Measurements from ENCODE around the gene DNMT3B.
"Not testable (repeated sequence)": the region's sequence is repeated elsewhere in the genome, so short reads cannot be mapped to it uniquely, and the experiment has no call there.

The DNMT3B gene

DNA sequence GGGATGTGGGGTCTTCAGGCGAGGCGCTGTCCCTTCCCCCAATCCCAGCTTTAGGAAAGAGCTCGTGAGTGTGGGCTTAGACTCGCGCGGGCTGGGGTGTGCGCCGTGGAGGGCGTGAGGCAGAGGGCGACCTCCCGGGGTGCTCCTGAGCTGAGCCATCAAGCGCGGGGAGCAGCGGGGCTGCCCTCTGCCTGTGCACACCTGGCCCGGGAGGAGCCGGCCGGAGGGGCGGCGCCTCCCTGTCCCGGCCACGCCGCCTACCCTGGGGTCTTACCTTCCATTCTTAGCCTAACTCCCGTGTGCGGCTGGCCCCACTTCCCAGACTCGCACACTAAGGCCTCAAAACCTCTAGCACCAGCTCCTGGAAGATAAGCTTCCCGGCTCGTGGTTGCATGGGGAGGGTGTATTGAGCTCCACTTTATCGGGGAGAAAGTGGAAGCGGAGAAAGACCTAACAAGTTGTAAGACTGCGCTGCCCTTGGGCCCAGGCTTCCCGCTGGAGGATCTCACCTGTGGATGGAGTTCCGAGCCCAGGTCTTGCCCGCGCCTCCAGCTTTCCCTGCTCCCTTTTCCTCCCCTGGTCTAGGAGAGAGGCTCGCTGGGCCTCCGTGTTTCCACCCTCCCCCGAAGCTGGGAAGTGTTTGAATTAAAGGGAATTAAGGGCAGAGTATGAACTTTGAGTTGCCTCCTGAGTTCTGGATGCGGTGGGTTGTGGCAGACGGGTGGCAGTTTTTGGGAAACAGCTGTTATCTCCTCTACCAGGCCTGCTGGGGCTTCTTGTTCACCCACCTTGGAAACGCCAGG is 1.2 kb downstream of the DNMT3B start:
- no peak for DNase-seq (ENCODE audit: low read depth in 2 of 2)

DNA sequence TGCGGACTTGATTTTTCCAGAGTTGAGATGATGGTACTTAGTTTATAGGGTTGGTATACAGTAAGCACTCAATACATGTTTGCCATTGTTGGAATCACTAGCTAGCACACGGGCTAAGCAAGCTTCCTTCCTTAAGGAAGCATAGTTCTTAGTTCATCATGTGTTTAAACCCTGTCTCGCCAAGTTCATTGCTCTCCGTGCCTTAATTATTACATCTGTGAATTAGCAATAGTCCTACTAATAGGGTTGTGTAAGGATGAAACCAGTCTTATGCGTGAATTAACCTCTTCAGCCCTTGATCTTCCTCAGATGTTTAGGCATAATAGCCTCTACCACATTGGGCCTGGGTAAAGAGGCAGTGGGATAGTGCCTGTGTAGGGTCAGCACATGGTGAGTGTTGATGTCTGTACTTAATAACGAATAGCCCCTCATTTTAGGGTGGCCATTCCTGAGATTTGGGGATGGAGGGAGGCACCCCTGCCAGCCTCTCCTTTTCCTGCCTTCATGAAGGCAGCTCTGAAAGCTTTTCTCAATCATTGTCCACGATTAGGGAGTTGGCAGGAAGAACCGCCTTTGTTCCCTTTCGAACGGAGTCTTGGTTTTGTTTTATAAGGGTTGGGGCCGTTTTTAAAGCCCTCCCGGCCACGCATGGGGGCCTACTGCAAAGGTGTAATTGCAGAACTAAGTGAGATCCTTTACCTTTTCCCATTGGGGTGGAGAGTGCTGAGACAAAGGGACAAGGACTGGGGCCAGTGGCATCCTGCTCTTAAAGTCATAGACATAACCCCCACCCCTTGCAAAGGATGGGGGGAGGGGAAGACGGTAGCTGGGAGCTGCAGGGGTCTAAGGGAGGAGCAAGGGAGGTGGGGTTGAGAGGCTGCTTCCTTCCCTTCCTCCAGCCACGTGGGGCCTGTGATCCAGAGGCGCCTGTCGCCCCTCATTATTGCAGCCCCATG is 2.1 kb downstream of the DNMT3B start:
- no peak for DNase-seq (ENCODE audit: low read depth in 2 of 2)

DNA sequence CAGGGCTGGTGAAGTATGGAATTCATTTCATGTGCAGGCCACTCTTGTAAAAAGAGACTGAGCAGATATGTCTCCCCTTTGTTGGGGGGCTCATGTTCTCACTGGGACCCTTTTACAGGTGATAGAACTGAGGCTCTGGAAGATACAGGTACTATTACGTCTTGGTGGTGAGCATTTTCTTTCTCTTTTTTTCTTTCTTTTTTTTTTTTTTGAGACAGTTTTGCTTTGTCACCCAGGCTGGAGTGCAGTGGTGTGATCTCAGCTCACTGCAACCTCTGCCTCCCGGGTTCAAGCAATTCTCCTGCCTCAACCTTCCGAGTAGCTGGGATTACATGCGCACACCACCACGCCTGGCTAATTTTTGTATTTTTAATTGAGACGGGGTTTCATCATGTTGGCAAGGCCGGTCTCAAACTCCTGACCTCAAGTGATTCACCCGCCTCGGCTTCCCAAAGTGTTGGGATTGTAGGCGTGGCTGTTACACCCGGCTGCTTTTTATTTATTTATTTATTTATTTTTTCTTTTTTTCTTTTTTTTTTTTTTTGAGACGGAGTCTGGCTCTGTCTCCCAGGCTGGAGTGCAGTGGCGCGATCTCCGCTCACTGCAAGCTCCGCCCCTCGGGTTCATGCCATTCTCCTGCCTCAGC is 3.2 kb downstream of the DNMT3B start:
- not testable (repeated sequence) for DNase-seq (ENCODE audit: low read depth in 2 of 2)

DNA sequence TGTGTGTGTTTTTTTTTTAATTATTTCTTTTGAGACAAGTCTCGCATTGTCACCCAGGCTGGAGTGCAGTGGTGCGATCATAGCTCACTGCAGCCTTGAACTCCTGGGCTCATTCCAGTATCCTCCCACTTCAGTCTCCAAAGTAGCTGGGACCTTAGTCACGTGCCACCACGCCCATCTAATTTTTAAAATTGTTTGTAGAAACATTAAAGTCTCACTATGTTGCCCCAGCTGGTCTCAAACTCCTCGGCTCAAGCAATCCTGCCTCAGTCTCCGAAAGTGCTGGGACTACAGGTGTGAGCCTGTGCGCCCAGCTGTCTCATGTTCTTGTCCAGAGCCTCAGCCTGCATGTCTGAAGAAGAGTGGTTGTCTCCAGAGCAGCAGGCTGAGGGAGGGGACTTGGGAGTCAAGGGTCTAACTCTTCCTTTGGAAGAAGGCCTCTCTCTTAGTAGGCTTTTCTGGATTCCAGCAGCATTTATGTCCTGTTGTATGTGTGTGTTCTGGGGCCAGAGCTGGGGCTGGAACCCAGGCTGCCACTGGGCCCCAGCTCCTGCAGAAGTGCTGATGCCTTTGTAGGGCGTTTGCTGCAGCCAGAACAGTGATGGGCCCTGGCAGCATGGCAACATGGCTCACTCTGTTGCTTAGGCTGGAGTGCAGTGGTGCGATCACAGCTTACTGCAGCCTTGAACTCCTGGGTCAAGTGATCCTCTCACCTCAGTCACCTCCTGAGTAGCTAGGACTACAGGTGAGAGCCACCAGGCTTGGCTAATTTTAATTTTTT is 5.4 kb downstream of the DNMT3B start:
- no peak for DNase-seq (ENCODE audit: low read depth in 2 of 2)

DNA sequence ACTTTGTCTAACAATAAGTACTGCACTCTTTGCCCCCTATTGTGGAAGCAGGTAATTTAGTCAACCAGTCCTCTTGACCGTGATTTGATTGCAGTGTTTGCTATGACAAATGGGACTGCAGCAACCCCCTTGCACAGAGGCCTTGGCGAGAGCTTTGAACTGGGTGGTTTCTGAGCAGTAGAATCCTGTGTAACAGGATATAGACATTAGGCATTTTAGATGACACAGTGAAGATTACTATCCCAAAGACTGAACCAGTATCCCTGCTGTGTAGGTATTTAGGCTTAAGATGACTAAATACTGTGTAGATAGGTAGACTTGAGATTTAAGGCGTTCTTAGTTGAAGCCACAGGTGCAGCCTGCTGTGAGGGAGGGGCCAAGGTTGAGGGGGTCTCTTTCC is 9.9 kb downstream of the DNMT3B start:
- DNase-seq (ENCODE audit: low read depth in 2 of 2), result no peak

DNA sequence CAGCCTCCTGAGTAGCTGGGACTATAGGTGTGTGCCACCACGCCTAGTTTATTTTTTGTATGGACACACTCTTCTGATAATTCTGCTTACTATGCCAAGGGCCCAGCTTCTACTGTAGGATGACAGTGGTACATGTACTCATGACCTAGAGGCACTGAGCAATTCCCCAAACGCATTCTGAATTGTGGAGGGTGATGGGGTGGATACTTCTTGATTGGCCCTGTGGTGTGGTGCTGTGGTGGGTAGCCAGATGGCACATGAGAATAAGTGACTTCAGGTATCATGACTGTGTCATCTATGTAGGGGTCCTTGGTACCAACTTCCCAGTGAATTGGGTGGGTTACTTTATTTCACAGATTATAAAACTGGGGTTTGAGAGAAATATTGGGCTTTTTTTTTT is 11.0 kb downstream of the DNMT3B start:
- no peak for DNase-seq (ENCODE audit: low read depth in 2 of 2)

DNA sequence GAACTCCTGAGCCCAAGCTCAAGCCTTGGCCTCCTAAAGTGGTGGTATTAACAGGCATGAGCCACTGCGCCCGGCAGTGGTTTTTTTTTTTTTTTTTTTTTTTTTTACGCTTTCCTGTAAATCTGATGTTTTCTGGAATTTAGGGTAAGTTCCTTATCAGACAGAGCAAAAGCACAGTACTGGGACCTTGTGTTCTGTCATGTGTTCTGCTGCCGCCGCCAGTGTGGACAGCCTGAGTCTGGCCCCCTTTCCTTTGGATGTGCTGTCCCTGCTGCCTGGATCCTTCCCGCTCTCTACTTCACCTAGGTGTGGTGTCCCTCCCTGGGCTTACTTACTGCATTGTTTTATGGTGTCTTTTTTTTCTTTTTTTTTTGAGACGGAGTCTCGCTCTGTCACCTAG is 11.7 kb downstream of the DNMT3B start:
- DNase-seq (ENCODE audit: low read depth in 2 of 2), result no peak

DNA sequence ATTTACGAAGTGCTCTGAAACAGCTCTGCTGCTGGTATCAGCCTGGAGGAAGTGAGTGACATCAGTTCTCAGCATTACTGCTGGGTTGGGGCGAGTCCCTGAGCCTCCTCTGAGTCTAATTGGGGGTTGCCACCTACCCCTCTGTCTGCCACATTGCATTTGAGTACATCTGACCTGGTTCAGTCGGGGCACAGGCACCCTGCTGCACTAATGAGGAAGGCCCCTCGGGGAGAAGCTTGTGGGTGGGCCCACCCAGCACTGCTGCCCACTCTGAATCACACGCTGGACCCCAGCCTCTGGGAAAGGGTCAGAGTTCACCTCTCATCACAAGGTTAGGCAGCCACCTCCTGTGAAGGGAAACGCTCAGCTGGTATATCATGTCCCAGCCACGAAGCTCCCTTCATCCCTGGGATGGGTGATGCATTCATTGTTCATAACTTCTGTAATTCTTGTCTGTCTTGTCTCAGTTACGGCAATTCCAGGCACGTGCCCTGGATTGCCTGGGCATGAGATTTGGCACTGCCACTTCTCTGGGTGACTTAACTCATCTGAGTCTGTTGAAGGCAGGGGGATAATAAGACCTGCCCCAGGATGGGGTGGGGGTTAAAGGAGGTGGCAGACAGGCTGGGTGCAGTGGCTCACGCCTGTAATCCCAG is 13.3 kb downstream of the DNMT3B start:
- no peak for DNase-seq (ENCODE audit: low read depth in 2 of 2)

DNA sequence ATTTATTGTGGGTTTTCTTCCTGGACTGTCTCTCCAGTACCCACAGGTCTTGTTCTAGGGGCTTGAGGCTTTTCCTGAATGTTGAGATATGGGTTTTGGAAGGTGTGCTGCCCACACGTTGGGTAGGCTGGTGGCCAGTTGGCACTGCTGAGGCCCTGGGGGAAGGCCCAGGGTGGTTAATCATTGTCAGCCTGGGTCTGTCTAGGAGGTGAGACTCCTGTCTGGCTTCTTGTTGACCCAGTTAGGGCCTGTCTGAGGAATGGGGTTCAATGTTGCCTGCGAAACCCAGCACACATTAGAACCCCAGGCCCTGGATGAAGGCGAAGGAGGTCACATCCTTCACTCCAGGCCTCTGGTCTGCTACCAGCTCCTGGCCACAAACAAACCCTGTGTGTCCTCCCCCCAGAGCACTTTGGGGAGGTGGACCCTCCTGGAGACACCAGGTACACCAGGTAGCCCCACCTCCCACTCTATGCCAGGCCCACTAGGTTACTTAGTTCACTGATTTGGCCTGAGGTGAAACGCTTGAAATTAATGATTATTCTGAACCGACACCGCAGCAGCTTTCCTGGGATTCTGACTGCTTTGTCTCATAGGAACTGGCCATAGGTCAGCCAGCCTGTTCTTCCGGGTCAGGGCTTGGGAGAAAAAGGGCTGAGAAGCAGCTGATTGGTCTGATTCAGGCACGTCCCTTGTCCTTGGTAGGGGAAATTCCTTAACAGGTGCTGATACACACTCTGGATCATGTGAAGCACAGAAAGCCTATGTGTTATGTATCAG is 15.2 kb downstream of the DNMT3B start:
- DNase-seq (ENCODE audit: low read depth in 2 of 2), result no peak

DNA sequence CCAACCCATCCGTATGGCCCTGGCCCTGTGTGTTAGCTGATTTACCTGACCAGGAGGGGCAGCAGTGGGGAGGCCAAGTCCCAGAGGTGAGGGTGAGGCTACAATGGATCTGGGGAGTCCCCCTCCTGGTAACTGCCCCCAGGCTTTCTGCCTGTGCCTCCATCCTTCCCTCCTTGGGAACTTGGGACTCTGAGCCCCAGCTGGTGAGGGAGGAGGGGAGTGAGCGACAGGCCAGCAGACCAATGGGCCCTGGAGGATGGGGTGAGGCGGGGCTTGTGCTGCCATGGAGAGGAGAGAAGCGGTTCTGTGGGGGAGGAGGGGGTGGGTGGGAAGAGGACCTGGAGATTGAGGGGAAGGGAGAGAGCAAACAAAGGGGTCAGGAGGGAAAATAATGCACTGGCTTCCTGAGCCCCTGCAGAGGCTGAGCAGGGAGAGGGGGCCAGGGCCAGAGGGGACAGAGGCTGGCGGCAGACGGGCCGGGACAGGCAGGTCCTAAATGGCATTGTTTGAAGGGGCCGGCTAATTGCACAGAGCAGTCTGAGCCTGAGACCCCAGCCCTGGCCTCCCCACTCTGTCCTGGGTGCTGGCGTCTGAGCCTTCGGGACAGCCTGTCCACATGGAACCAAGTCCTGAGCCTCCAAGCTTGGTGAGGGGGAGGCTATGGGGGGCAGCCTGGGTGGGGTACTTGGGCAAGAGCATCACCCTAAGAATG is 17.5 kb downstream of the DNMT3B start:
- no peak for DNase-seq (ENCODE audit: low read depth in 2 of 2)

DNA sequence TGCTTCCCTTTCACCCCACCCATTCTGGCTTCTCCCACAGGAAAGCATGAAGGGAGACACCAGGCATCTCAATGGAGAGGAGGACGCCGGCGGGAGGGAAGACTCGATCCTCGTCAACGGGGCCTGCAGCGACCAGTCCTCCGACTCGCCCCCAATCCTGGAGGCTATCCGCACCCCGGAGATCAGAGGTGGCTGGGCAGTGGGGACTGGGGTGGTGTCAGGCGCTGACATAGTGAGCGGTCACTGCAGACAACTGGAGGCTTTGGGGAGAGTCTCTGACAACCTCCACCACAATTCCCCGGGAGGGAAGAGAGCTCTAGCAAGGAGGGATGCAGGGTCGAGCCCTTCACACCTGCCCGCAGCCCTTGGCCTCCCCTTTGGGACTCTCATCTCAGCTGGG is 18.1 kb downstream of the DNMT3B start:
- DNase-seq (ENCODE audit: low read depth in 2 of 2), result no peak

DNA sequence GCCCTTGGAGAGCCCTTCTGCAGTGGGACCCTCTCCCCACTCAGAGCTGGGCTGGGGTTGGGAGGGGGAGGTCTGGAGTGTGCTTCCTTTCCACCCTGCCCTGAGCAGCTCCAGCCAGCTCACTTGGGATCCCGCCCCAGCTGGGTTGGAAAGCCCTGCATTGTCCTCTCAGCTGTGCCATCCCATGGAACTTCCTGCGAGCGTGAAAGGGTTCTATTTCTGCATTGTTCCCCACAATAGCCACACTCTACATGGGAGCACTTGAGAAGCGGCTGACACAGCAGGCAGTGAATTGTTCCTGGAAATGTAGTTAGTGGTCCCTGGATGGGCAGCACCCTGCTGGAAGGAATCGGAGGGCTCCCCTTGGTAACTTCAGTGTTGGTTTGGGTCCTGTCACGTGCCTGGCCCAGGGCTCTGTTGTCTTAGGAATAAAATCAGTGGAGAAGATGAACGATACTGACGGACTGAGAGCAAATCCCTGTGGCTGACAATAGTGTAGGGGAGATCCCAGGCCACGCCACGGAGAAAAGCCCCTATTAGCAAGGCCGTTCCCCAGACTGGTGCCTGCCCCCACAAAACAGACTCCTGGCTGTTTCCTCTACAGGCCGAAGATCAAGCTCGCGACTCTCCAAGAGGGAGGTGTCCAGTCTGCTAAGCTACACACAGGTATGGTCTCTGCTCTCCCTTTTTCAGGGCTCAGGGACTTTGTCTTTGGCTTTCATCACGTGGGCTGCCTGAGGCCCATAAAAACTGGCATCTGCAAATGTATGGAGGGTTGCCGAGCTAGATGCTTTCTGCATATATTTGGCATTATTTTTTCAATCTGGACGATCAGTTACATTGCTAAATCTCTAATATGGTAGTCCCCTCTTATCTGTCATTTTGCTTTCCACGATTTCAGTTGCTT is 18.8 kb downstream of the DNMT3B start:
- no peak for DNase-seq (ENCODE audit: low read depth in 2 of 2)

DNA sequence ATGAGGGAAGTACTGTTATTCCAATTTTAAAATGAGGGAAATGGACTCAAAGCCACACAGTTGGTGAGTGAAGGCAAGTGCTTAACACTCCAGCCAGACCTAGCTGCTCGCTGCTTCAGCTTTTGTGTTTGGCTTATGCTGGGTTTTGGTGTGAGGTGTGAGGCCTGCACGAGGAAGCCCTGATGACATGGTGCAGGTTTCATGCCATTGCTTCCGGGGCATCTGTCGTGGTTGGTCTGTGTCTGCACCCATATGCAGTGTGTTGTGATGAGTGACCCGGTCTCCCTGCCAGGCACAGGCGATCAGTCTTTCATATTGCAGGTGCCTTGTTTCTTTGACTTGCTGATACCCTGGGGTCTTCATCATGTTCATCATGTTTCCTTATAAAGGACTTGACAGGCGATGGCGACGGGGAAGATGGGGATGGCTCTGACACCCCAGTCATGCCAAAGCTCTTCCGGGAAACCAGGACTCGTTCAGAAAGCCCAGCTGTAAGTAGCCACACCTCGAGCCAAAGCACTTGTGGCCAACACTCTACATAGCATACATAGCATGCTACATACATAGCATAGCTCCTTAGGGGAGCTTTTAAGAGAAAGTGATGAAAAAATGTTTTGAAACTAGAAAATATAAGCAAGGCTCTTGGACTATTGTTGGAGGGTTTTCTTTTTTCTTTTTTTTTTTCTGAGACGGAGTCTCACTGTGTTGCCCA is 22.3 kb downstream of the DNMT3B start:
- no peak for DNase-seq (ENCODE audit: low read depth in 2 of 2)

DNA sequence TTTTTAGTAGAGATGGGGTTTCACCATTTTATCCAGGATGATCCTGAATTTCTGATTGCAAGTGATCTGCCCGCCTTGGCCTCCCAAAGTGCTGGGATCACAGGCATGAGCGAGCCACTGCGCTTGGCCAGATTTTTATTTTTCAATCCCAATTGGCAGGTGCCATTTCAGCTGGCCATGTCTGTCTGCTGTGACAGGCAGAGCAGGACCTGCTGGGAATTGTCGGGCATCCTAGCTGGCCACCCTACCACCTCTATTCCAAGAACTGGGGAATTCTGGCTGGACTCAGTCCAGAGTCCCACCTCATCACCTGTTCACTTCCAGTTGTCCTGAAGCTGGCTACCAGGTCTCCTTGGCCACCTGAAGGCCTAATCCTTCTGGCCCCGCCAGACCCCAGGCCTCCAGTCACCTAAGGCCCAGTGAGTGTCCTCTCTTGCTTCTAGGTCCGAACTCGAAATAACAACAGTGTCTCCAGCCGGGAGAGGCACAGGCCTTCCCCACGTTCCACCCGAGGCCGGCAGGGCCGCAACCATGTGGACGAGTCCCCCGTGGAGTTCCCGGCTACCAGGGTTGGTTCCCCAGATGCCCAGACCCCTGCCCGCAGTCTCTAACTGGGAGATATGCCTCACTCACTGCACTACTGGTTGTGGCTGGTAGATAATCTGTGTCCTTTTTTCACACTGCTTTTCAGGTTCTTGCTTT is 24.0 kb downstream of the DNMT3B start:
- no peak for DNase-seq (ENCODE audit: low read depth in 2 of 2)

DNA sequence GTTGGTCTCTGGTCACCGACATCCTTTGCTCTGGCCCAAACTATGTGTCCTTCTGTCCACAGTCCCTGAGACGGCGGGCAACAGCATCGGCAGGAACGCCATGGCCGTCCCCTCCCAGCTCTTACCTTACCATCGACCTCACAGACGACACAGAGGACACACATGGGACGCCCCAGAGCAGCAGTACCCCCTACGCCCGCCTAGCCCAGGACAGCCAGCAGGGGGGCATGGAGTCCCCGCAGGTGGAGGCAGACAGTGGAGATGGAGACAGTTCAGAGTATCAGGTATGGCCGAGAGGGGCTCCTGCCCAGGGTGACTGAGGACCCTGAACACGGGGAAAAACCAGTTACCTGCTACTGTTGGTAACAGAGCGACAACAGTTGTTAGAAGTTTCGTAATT is 25.0 kb downstream of the DNMT3B start:
- DNase-seq (ENCODE audit: low read depth in 2 of 2), result no peak

DNA sequence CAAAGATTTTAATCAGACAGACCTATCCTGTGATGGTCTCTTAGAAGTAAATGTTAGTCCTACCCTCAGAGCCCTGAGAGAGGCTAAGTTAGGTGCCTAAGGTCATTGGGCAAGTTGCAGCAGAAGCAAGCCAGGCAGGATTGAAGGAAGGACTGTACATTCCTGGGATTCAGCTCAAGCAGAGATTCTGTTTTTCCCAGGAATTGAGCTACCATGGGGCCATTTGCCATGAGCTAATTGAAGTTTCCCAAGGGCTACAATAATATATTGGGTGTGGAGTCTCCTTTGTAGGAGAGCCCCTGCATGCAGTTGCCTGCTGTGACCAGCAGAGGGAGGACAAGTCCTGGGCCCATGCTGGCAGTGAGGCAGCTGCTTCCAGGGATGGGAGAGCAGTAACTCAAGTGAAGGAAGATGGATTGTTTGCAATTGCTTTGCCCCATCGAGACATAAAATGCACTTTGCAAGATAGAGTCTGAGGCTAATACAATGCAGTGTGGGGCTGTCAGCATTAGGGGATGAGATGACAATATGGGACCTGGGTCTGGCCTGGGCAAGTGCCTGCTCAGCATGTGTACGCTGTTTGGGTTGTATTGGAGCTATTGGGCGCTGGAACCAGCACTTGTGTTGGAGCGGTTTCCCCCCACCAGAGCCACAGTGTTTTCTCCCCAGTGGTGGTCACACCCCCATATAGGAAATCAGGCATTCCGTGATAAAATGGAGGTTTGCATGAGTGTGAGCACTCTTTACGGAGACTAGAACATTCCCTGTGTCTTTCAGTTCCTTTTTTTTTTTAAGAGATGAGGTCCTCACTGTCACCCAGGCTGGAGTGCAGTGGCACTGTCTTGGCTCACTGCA is 27.9 kb downstream of the DNMT3B start:
- DNase-seq (ENCODE audit: low read depth in 2 of 2), result peak; percentile 61 to 67

DNA sequence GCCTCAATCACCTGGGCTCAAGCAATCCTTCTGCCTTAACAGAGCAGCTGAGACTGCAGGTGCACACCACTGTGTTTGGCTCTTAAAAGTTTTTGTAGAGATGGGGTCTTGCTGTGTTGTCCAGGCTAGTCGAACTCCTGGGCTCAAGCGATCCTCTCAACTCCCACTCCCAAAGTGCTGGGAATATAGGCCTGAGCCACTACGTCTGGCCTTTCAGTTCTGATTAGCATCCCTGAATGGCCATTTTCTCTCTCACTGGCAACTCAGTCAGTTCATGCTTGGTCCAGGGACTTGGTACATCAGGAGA is 28.5 kb downstream of the DNMT3B start:
- no peak for DNase-seq (ENCODE audit: low read depth in 2 of 2)
